GM12892 (cell line): Measurements from ENCODE around the gene ARHGAP10.
A peak's percentile ranks its signal among the peaks of the same experiment; 100 is the strongest.

Experiments used
- DNase-seq: peaks from one replicate; pipeline ENCODE4 v3.0.0; 2011; ENCODE audit not compliant: insufficient read length
- FAIRE-seq: peaks from 2 replicates; lab custom pipeline; 2011; peaks lifted over from hg19 to GRCh38; lab: Jason Lieb, UNC
- POLR2A ChIP-seq: IDR thresholded peaks from 2 replicates; pipeline ENCODE4 v1.6.1; 2011; ENCODE audit warnings: low read depth, low read length, control low read depth
- POLR2AphosphoS5 ChIP-seq: IDR thresholded peaks from 2 replicates; pipeline ENCODE4 v1.6.1; 2011; ENCODE audit warnings: low read depth, low read length, control low read depth
- TAF1 ChIP-seq: IDR thresholded peaks from 2 replicates; pipeline ENCODE4 v1.6.1; 2011; ENCODE audit warnings: low read depth, mild to moderate bottlenecking, control low read depth, low read length, borderline replicate concordance

Gene ARHGAP10

GRCh38 chr4:147837435-147837834 lies 105.5 kb downstream of the ARHGAP10 start:
- no peak for TF ChIP-seq POLR2AphosphoS5
- TF ChIP-seq TAF1, result no peak
- TF ChIP-seq POLR2A, result no peak
- peak; percentile 58 for FAIRE-seq
- no peak for DNase-seq

GRCh38 chr4:147837854-147838253 lies 106.0 kb downstream of the ARHGAP10 start:
- no peak for FAIRE-seq
- no peak for TF ChIP-seq TAF1
- TF ChIP-seq POLR2AphosphoS5, result no peak
- TF ChIP-seq POLR2A, result no peak
- DNase-seq, result no peak

GRCh38 chr4:147839200-147839599 lies 107.3 kb downstream of the ARHGAP10 start:
- no peak for TF ChIP-seq POLR2AphosphoS5
- TF ChIP-seq POLR2A, result no peak
- no peak for TF ChIP-seq TAF1
- DNase-seq (no peak), FAIRE-seq (no peak)

DNA sequence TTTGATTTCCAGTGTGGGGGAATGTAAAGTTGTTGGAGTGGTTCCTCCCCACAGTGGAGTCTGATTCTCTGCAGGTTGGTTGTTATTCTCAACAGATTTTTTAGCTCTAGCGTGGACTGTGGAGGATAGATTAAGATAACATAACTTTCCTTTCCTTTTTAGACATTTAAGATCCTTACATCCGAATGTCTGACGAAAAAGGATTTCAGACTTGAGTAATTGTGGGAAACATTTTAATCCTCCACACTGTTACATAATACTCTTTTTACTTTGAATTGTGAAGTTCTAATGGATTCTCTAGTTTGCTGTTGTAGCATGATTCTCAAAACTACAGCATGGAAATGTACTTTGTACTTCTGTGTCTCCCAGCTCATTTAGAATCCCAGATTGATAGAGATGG lies 107.8 kb downstream of the ARHGAP10 start:
- TF ChIP-seq TAF1 (no peak), POLR2A (no peak), POLR2AphosphoS5 (no peak)
- FAIRE-seq (no peak), DNase-seq (no peak)

- peak; percentile 83 for FAIRE-seq
- DNase-seq, result no peak
- no peak for TF ChIP-seq POLR2AphosphoS5
Measured at GRCh38 chr4:147840838-147841738, 109.2 kb downstream of the ARHGAP10 start.

DNA sequence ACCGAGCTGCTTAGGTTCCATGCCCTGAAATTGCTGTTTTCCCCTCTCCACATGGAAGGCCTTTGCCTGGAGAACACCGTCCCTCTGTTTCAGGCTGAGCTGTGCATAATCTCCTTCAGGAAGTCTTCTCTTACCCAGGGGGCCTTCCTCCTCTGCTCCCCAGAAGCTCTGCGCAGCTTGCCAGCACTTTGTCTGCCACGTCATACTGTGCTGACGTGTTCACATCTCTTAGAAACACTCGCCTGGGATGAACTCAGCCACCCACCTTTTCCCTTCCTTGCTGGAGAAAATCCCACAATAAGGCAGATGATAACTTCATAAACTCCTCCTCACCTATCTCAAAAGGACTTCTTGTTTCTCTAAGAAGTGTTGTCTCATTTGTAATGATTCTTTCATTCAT lies 110.7 kb downstream of the ARHGAP10 start:
- FAIRE-seq (no peak), DNase-seq (no peak)
- TF ChIP-seq TAF1 (no peak), POLR2A (no peak), POLR2AphosphoS5 (no peak)

GRCh38 chr4:147843162-147843561 lies 111.3 kb downstream of the ARHGAP10 start:
- DNase-seq (no peak), FAIRE-seq (no peak)
- TF ChIP-seq TAF1, result no peak
- TF ChIP-seq POLR2AphosphoS5, result no peak
- no peak for TF ChIP-seq POLR2A

DNA sequence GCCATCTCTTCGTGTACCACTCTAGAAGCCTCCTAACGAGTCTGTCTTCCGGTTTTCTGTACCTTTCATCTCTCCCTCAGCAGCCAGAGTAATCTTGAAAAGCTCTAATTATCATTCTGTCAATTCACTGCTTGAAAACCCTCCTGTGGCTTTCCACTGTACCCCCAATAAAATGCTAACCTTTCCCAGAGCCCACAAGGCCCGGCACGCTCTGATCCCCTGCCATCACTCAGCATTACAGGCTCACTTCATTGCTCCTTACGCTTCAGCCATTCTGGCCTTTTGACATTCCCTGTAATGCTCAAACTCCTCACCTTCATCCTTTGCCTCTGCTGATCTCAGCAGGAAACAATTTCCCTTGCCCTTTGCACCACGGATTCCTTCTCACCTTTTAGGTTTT lies 112.9 kb downstream of the ARHGAP10 start:
- DNase-seq, result no peak
- TF ChIP-seq POLR2AphosphoS5, result no peak
- TF ChIP-seq POLR2A, result no peak
- no peak for TF ChIP-seq TAF1
- no peak for FAIRE-seq

GRCh38 chr4:147846318-147847155 lies 114.6 kb downstream of the ARHGAP10 start:
- FAIRE-seq, result peak; percentile 48
- DNase-seq, result no peak
- no peak for TF ChIP-seq TAF1
- no peak for TF ChIP-seq POLR2AphosphoS5
- no peak for TF ChIP-seq POLR2A

DNA sequence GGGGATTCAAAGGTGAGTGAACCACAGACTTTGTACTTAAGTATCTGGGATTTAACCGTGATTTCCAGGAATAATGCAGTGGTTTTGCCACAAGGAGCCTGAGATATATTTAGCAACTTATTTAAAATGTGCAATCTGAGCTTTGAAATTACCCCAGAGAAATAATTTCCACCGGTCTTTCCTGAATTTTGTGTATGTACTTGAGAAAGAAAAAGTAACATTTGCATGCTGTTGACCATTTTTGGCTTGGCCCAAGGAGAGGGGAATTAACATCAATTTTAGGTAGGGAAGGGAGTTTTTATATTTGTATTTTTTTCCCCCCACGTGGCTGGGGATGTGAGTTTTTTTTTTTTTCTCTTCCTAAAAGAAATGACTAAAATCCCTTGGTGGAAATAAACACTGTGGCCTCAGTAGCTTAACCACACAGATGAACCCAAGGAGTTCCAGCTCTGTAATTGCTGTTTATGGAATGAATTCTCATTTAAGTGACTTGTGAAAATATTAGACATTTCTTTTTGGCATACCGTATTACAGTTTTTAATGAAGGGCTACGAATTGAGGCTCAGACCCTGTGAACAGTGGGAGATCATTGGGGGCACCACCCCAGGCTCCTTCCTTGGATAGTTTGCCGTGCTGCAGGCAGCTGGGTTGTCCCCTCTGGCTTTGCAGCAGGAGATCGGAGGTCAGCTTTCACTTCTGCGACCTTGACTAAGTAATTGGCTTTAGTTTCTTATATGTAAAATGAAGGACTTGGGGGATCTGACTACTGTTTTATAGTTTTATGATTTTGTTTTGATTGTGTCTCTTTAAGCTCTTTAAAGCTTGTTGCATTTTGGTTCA lies 116.1 kb downstream of the ARHGAP10 start:
- TF ChIP-seq POLR2AphosphoS5, result no peak
- TF ChIP-seq POLR2A, result no peak
- no peak for TF ChIP-seq TAF1
- DNase-seq, result no peak
- no peak for FAIRE-seq

DNA sequence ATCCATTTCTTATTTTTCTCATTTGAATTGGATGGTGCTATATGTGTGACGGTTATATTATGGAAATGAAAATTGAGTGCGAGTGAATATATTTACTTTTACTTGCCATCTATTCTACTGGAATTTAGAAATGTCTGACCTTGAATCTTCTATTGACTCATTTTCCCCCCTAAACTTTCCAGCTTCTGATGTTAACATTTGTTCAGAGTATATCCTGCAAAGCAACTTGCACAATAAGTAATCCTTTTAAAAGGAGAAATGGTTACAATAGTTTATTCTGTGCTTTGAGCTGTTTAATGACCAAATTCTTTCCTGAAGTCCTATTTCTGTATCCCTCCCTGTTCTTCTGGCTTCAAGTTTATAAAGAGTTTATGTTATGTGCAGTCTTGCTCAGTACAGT lies 116.7 kb downstream of the ARHGAP10 start:
- FAIRE-seq, result no peak
- TF ChIP-seq POLR2A (no peak), TAF1 (no peak), POLR2AphosphoS5 (no peak)
- DNase-seq, result no peak
